ENCODE data around the gene NOC4L.
"Not testable (repeated sequence)": the region's sequence is repeated elsewhere in the genome, so short reads cannot be mapped to it uniquely, and the experiment has no call there.

The NOC4L gene

GRCh38 chr12:132123970-132124765, 20.1 kb upstream of the NOC4L start:
- no peak for DNase-seq (ENCODE audit: low read depth in 3 of 3)

GRCh38 chr12:132124766-132125425, 19.4 kb upstream of the NOC4L start:
- no peak for DNase-seq (ENCODE audit: low read depth in 3 of 3)

GRCh38 chr12:132125736-132126135, 18.5 kb upstream of the NOC4L start:
- no peak for DNase-seq (ENCODE audit: low read depth in 3 of 3)

DNA sequence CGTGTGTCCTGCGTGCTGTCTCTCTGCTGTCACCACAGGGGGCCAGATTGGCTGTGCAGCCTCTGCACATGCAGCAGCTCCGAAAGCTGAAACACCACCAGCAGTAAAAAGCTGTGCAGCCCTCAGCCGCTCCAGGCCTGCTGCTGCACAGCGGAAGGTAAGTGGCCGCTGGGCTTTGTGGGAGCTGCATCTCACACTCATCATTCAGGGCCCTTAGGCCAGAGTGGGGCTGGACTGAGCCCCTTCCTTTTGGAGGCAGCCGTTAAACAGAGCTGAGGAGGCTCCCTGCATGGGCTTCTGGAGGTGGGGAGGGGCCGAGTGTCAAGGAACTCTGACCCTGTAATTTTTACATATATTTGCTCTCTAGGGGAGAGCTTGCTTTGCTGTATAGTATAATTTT, 17.2 kb upstream of the NOC4L start:
- DNase-seq (ENCODE audit: low read depth in 3 of 3), result no peak

- DNase-seq (ENCODE audit: low read depth in 3 of 3), result no peak
These were observed 15.2 kb upstream of the NOC4L start for GRCh38 chr12:132129007-132129406.

DNA sequence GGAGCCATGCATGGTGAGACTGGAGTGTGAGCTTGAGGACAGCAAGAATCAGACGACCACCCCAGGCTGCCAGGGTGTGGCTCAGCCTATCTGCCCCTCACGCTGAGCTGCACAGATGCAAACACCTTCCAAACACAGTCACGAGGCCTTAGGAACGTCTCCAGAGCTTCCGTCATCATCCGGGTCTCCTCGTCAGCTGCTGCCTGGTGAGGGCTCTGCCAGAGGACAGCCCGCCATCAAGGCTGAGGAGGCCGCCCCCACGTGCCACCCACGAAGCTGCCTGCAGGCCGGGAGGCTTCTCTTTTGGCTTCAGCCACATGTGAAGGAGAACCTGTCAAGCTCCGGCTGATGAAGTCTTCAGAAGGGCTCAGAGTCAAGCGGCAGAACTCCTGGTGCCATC, 13.6 kb upstream of the NOC4L start:
- no peak for DNase-seq (ENCODE audit: low read depth in 3 of 3)

- no peak for DNase-seq (ENCODE audit: low read depth in 3 of 3)
These were observed 13.0 kb upstream of the NOC4L start for GRCh38 chr12:132131229-132131628.

GRCh38 chr12:132131952-132132351, 12.3 kb upstream of the NOC4L start:
- DNase-seq (ENCODE audit: low read depth in 3 of 3), result no peak

DNA sequence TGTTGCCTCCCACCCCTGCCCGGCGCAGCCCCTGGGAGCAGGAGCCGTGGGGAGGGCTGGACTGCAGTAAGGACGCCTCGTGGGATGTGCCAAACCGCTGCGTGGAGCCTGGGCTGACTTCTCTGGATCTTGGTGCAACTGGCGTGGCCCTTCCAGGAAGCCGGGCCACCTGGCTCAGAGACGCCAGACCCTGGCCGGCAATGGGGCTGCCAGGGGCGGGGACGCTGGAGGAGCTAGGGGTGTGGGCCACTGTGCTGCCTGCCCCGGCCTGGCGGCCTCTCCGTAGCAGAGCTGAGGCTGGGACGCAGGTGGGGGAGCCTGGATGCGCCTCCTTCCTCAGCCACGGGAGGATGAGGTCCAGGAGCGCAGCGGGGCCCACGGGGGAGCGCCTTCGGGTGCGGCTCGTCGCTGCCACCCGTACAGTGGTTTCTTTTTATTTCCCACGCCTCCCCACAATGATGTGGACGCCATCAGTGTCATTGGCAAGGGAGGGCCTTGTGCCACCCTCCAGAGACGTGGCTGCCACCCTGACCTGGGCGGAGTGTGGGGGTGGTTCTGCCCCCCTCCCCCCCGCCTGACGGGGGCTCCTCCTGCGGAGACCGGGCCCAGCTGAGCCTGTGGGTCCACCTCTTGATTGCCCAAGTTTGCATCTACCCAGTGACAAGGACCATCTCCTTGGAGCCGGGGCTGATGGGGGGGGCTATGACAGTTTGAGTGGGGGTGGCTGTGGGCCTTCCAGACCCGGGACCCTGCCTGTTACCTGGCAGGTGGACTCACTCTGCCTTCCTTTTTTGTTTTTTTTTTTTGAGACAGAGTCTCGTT, 11.4 kb upstream of the NOC4L start:
- DNase-seq (ENCODE audit: low read depth in 3 of 3), result no peak

DNA sequence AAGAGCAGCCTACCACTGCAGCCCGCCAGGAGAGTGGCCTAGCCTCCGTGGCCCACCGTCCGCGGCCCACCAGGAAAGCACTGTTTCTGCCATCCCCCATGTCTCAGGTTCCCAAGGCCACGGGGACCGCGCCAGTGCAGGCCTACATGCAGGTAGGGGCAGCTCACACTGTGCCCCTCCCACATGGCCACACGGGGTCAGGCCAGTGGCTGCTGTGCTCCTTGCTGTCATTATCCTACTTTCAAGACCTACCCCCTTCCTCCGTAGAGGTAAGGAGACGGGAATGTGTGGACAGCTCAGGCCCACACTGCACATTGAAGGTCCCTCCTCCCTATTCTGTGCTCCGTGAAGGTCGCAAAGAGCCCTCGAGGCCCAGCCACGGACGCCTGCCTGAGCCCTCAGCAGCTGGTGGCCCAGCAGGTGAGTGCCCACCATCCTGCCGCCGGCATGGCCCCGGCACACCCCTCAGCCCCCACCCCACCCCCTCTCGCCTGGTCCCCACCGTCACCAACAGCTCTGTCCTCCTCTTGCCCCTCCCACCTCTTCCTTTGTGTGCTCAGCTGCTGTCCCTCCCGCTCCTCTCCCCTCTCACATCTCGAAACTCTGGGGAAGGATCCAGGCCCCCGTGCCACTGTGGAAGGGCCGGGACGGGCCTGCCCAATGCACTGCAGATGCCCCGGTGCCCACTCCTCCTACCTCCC, 10.2 kb upstream of the NOC4L start:
- no peak for DNase-seq (ENCODE audit: low read depth in 3 of 3)

- DNase-seq (ENCODE audit: low read depth in 3 of 3), result not testable (repeated sequence)
These were observed 9.5 kb upstream of the NOC4L start for GRCh38 chr12:132134653-132135183.

DNA sequence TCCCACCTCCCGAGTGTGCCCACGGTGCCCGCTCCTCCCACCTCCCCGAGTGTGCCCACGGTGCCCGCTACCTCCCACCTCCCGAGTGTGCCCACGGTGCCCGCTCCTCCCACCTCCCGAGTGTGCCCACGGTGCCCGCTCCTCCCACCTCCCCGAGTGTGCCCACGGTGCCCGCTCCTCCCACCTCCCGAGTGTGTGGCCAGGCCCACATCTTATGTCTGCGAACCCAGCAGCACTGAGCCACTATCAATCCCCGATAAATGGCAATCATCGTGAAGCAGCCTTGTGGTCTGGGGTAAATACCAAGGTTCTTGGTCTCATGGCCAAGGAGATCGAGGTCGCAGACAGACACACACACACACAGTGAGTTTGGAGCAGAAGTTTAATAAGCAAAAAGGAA, 8.0 kb upstream of the NOC4L start:
- DNase-seq (ENCODE audit: low read depth in 3 of 3), result not testable (repeated sequence)

GRCh38 chr12:132137483-132138125, 6.7 kb upstream of the NOC4L start:
- no peak for DNase-seq (ENCODE audit: low read depth in 3 of 3)

DNA sequence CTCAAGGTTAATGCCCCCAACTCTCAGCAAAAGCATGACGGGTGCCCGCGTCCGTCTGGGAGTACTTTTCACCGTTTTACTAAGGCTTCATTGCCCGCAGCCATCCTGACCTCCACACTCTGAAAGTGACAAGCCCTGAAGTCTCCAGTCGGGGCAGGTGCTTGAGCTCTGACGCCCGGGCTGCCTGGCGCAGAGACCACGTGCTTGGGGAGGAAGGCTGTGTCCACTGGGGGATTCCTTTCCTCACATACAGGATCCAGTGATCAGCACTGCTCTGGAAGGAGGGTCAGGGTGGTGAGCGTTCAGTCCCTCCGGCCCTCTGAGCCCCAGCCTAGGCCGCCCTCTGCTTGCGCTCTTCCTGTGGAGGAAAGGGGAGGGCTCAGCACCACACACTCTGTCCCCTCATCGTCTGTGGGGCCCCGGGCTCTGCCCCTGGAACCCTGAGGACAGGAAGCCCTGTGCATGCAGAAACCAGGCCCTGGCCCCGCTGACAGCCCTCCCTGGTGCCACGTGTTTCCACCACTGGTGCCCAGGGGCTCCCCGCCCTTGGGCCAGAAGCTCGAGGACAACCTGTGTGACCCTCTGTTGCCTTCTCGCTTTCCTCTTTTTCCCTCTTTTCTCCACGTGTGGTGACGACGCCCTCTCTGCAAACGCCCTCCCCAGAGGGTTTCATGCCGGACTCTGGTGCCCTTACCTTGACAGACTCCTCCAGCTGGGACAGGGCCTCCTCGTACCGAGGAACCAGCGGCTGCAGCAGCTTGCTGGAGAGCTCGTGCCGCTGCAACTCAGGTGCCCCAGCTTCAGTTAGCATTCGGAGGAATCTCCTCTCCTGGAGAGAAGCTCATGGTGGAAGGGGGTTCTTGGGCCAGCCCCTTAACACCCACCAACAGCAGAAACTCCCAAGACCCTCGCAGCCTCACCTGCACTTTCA, 5.1 kb upstream of the NOC4L start:
- DNase-seq (ENCODE audit: low read depth in 3 of 3), result no peak

GRCh38 chr12:132139912-132140311, 4.3 kb upstream of the NOC4L start:
- no peak for DNase-seq (ENCODE audit: low read depth in 3 of 3)

GRCh38 chr12:132140501-132140900, 3.8 kb upstream of the NOC4L start:
- no peak for DNase-seq (ENCODE audit: low read depth in 3 of 3)

- DNase-seq (ENCODE audit: low read depth in 3 of 3), result no peak
These were observed 3.1 kb upstream of the NOC4L start for GRCh38 chr12:132140918-132141841.

DNA sequence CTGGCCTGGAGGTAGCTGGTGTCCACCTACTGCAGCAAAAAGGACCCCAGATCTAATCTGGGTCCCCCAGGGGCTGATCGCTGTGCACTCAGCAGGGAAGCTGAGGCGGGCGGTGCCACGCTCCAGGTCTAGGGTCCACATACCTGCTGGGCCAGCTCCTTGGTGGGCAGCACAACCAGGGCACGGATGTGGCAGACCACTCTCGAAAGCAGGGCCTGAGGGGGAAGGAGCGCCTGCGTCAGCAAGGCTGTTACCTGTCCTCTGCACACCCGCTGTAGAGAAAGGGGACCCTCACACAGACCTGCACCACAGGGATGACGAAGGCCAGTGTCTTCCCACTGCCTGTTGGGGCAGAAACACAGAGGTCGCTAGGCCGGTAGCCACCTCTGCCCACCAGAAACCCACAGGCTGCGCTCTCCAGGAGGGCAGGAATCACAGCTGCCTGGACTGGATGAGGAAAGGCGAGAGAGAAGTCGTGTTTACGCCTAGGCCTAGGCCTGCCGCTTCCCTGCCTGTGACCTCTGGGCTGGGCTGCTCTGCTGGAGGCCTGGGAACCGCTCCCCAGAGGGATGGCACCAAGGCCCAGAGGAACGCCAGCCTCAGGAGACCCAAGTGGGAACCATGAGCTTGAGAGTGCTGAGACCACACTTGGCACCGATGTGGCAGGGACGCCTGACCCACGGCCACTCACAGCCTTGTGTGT, 2.1 kb upstream of the NOC4L start:
- DNase-seq (ENCODE audit: low read depth in 3 of 3), result no peak

Data from stimulated activated CD4-positive, alpha-beta T cell treated with anti-CD3 and anti-CD28 coated beads, TNF-alpha, amount 100 ng/mL, for 24 hours (primary cell).